ENCODE data around the gene OTUB2.

Gene OTUB2

GRCh38 chr14:94047581-94047980 is 21.4 kb downstream of the OTUB2 start:
- no peak for TF ChIP-seq CTCF (IDR thresholded peaks at IDR 0.05; ENCODE audit: insufficient read depth, low read depth, low read length, missing control alignments)
- DNase-seq (ENCODE audit: low read depth), result no peak
- H3K4me3 ChIP-seq (ENCODE audit: low read length), result no peak overlapping the region

GRCh38 chr14:94048691-94049624 is 22.8 kb downstream of the OTUB2 start:
- no peak for TF ChIP-seq CTCF (IDR thresholded peaks at IDR 0.05; ENCODE audit: insufficient read depth, low read depth, low read length, missing control alignments)
- no peak overlapping the region for H3K4me3 ChIP-seq (ENCODE audit: low read length)
- DNase-seq (ENCODE audit: low read depth), result no peak

- no peak for TF ChIP-seq CTCF (IDR thresholded peaks at IDR 0.05; ENCODE audit: insufficient read depth, low read depth, low read length, missing control alignments)
- no peak overlapping the region for H3K4me3 ChIP-seq (ENCODE audit: low read length)
- no peak for DNase-seq (ENCODE audit: low read depth)
These were observed 23.5 kb downstream of the OTUB2 start for GRCh38 chr14:94049625-94050023.

GRCh38 chr14:94050231-94050880 is 24.2 kb downstream of the OTUB2 start:
- TF ChIP-seq CTCF (IDR thresholded peaks at IDR 0.05; ENCODE audit: insufficient read depth, low read depth, low read length, missing control alignments), result no peak
- no peak for DNase-seq (ENCODE audit: low read depth)
- H3K4me3 ChIP-seq (ENCODE audit: low read length), result no peak overlapping the region

GRCh38 chr14:94051115-94051514 is 25.0 kb downstream of the OTUB2 start:
- DNase-seq (ENCODE audit: low read depth), result peak; percentile 60
- no peak overlapping the region for H3K4me3 ChIP-seq (ENCODE audit: low read length)
- peak; percentile 67 for TF ChIP-seq CTCF (IDR thresholded peaks at IDR 0.05; ENCODE audit: insufficient read depth, low read depth, low read length, missing control alignments)

- TF ChIP-seq CTCF (IDR thresholded peaks at IDR 0.05; ENCODE audit: insufficient read depth, low read depth, low read length, missing control alignments), result no peak
- no peak overlapping the region for H3K4me3 ChIP-seq (ENCODE audit: low read length)
- DNase-seq (ENCODE audit: low read depth), result no peak
These were observed 25.6 kb downstream of the OTUB2 start for GRCh38 chr14:94051779-94052178.

All from epithelial cell of esophagus (primary cell).